ENCODE results near the gene EPHB2.

GRCh38 chr1:22815421-22816066 lies 104.9 kb downstream of the EPHB2 start:
- TF ChIP-seq ZNF143 (CRISPR knock-in tag; IDR thresholded peaks at IDR 0.05) (no peak), SCMH1 (CRISPR knock-in tag; IDR thresholded peaks at IDR 0.05; ENCODE audit: borderline replicate concordance) (no peak), EZH2 (conservative IDR thresholded peaks at IDR 0.05; ENCODE audit: low read depth, low read length) (no peak), SMYD3 (CRISPR knock-in tag; IDR thresholded peaks at IDR 0.05) (no peak), ZNF224 (CRISPR knock-in tag; IDR thresholded peaks at IDR 0.05) (no peak), NFRKB (IDR thresholded peaks at IDR 0.05) (no peak), ZNF556 (CRISPR knock-in tag; IDR thresholded peaks at IDR 0.05; ENCODE audit: borderline replicate concordance) (no peak), BRF2 (CRISPR knock-in tag; IDR thresholded peaks at IDR 0.05) (no peak), GABPA (IDR thresholded peaks at IDR 0.05; ENCODE audit: low read depth, low read length) (no peak), GABPA (CRISPR knock-in tag; IDR thresholded peaks at IDR 0.05; ENCODE audit: low read depth) (no peak), ATF1 (CRISPR knock-in tag; IDR thresholded peaks at IDR 0.05) (no peak), CTCF (CRISPR knock-in tag; IDR thresholded peaks at IDR 0.05) (no peak), ZNF232 (CRISPR knock-in tag; IDR thresholded peaks at IDR 0.05; ENCODE audit: borderline replicate concordance) (no peak), ZFP1 (CRISPR knock-in tag; IDR thresholded peaks at IDR 0.05) (no peak)

Data from HepG2 (cell line).